G401.6 (cell line): ENCODE data around the gene PTMS.

Experiments
- FAIRE-seq: peaks from 2 replicates; lab custom pipeline; 2012; peaks lifted over from hg19 to GRCh38; lab: Jason Lieb, UNC

Gene PTMS

DNA sequence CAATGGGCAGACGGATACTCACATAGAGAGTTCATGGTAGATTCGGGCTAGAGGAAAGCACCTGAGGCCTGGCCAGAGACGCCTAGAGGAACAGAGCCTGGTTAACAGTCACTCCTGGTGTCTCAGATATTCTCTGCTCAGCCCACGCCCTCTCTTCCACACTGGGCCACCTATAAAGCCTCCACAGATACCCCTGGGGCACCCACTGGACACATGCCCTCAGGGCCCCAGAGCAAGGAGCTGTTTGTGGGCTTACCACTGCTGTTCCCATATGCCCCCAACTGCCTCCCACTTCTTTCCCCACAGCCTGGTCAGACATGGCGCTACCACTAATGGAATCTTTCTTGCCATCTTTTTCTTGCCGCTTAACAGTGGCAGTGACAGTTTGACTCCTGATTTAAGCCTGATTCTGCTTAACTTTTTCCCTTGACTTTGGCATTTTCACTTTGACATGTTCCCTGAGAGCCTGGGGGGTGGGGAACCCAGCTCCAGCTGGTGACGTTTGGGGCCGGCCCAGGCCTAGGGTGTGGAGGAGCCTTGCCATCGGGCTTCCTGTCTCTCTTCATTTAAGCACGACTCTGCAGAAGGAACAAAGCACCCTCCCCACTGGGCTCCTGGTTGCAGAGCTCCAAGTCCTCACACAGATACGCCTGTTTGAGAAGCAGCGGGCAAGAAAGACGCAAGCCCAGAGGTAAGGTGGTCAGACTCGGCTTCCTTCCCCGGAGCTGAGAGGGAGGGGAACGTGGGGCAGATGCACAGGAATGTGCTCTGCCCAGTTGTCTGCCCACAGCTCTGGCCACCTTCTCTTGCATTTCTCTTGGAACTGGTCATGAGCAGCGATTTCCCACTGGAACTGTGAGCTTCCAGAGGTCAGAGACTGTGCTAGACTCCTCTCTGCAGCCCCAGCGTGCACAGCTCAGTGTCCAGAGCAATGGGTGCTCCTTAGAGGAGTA lies 23.1 kb downstream of the PTMS start, which contains the start of gene CD4:
TSS of gene CD4 (plus strand) at position 557 of the 953 bp plus-strand sequence. CDS start 10,611 bp downstream, outside the sequence.
- no peak for FAIRE-seq

- no peak for FAIRE-seq
These were observed 24.5 kb downstream of the PTMS start for GRCh38 chr12:6790496-6791150.

DNA sequence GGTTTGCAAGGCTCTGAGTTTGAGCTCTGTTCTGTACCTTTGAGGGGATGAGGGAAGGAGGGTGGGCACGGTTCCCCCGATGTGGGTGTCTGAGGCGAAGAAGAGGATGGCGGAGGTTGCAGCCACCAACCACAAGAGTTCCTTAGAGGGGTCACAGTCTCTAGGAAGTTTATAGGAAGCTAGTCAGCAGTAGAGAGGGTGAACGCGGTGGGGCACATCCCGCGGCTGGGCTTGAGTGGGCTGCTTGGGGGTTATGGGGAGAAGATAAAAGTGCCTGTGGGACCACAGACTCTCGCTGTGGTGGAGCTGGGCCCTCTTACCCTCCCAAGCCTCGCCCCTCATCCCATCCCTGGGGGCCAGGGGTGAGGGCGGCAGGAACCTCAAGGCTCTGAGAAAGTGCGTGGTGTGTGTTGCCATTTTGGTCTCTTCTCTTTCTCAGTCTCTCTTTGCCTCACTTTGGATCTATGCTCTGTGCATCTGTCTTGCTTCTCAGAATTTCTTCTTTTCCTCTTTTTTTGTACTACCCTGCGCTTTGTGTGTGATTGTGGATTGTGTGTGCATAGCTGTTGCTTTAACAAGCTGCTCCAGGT lies 25.9 kb downstream of the PTMS start:
- FAIRE-seq = no peak

GRCh38 chr12:6792522-6793201 lies 26.5 kb downstream of the PTMS start:
- no peak for FAIRE-seq

DNA sequence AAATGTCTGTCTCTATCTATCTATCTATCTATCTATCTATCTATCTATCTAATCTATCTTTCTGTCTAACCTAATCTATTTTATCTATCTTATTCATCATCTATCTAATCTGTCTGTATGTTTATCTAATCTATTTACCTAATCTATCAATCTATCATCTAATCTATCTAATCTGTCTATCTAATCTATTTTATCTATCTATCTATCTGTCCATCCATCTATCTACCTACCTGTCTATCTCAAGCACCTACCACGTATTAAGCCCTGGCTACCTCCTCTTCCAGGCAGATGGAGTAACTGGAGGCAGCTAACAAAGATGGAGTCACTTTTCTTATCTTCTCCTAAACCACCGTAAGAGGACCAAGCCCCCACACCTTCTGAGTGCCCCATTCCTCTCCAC lies 28.9 kb downstream of the PTMS start:
- no peak for FAIRE-seq

- FAIRE-seq = no peak
These were observed 30.4 kb downstream of the PTMS start for GRCh38 chr12:6796576-6796975.

DNA sequence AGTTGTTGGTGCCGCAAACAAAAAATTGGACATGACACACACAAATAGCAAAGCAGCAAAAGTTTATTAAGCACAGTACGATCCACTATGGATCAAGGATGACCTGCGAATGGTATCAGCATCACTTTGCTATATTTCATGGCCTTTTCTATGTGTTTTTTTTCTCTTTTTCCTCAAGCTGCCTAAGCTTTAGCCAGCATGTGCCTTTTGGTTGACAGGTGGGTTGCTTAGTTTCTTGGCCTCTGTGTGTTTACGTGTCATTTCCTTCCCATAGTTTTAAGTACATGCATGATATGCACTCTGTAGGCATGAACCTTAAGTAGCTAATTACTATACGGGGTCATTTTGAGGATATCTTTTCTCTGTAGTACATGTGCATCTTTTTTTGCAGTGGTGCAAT lies 33.0 kb downstream of the PTMS start:
- no peak for FAIRE-seq

DNA sequence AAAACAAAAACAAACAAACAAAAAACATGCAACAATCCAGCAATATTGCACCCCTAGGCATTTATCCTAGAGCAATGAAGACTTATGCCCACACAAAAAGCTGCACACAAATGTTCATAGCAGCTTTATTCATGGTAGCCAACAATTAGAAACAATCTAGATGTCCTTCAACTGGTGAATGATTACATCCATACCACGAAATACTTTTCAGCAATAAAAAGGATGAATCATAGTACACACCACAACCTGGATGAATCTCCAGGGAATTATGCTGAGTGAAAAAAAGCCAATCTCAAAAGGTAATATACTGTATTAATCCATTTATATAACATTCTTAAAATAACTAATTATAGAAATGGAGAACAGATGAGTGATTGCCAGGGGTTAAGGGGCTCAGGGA lies 41.0 kb downstream of the PTMS start:
- no peak for FAIRE-seq

GRCh38 chr12:6809056-6809455 lies 42.9 kb downstream of the PTMS start:
- no peak for FAIRE-seq

DNA sequence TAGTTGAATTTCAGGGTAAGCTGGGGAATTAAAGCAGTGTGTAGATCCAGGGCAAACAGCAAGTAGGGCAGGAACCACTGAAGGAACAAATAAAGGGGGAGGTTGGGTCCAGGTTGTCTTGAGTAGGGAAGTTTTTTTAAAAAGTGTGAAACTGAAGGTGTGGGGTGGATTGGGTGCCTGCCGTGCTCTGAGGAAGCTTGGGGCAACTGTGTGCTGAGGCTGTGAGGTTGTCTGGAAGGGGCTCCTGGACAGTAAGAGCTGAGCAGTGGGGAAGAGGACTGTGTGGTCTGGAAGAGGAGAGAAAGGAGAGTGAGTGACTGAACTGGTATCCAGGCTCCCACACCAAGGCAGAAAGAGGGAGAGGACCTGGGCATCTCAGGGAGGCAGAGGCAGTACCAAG lies 44.6 kb downstream of the PTMS start:
- no peak for FAIRE-seq

- no peak for FAIRE-seq
These were observed 47.2 kb downstream of the PTMS start for GRCh38 chr12:6813363-6813762.

GRCh38 chr12:6816598-6816997 lies 50.4 kb downstream of the PTMS start:
- FAIRE-seq = no peak

DNA sequence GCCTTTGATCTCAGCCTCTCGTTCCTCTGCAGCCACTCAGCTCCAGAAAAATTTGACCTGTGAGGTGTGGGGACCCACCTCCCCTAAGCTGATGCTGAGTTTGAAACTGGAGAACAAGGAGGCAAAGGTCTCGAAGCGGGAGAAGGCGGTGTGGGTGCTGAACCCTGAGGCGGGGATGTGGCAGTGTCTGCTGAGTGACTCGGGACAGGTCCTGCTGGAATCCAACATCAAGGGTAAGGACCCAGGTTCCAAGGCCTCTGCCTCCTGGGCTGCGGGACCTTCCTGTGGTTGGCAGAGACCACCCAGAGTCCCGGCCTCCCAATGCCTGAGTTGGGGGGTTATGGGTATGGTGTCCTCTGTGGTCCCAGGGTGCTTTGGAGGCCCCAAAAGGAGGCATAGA lies 50.9 kb downstream of the PTMS start:
- FAIRE-seq = no peak

- FAIRE-seq = no peak
These were observed 51.5 kb downstream of the PTMS start for GRCh38 chr12:6817662-6818157.

- FAIRE-seq = no peak
These were observed 52.1 kb downstream of the PTMS start for GRCh38 chr12:6818222-6818621.

- FAIRE-seq = no peak
These were observed 52.5 kb downstream of the PTMS start for GRCh38 chr12:6818645-6819044.

- FAIRE-seq = no peak
These were observed 53.2 kb downstream of the PTMS start for GRCh38 chr12:6819106-6820030.

GRCh38 chr12:6820166-6820565 lies 54.0 kb downstream of the PTMS start:
- FAIRE-seq = no peak
